ENCODE data around the gene CD6.
"Not testable (repeated sequence)": the region's sequence is repeated elsewhere in the genome, so short reads cannot be mapped to it uniquely, and the experiment has no call there.

CD6 gene

GRCh38 chr11:60953781-60954180 is 17.7 kb upstream of the CD6 start:
- DNase-seq (ENCODE audit: low read depth), result no peak

- DNase-seq (ENCODE audit: low read depth), result no peak
Measured at GRCh38 chr11:60954421-60954820, 17.1 kb upstream of the CD6 start.

GRCh38 chr11:60955571-60955970 is 15.9 kb upstream of the CD6 start:
- no peak for DNase-seq (ENCODE audit: low read depth)

- no peak for DNase-seq (ENCODE audit: low read depth)
Measured at GRCh38 chr11:60957188-60957587, 14.3 kb upstream of the CD6 start.

GRCh38 chr11:60959431-60959830 is 12.0 kb upstream of the CD6 start:
- no peak for DNase-seq (ENCODE audit: low read depth)

GRCh38 chr11:60960405-60960804 is 11.1 kb upstream of the CD6 start:
- DNase-seq (ENCODE audit: low read depth), result no peak

- no peak for DNase-seq (ENCODE audit: low read depth)
Measured at GRCh38 chr11:60964801-60965200, 6.7 kb upstream of the CD6 start.

- no peak for DNase-seq (ENCODE audit: low read depth)
Measured at GRCh38 chr11:60966890-60967289, 4.6 kb upstream of the CD6 start.

GRCh38 chr11:60968223-60968622 is 3.3 kb upstream of the CD6 start:
- DNase-seq (ENCODE audit: low read depth), result no peak

- no peak for DNase-seq (ENCODE audit: low read depth)
Measured at GRCh38 chr11:60970369-60970774, 1.1 kb upstream of the CD6 start.

GRCh38 chr11:60970890-60971289 is 590 bp upstream of the CD6 start:
- no peak for DNase-seq (ENCODE audit: low read depth)

- no peak for DNase-seq (ENCODE audit: low read depth)
Measured at GRCh38 chr11:60972182-60973030, 926 bp downstream of the CD6 start.

- DNase-seq (ENCODE audit: low read depth), result no peak
Measured at GRCh38 chr11:60973699-60974098, 2.2 kb downstream of the CD6 start.

- not testable (repeated sequence) for DNase-seq (ENCODE audit: low read depth)
Measured at GRCh38 chr11:60974316-60974715, 2.8 kb downstream of the CD6 start.

GRCh38 chr11:60974726-60975125 is 3.2 kb downstream of the CD6 start:
- no peak for DNase-seq (ENCODE audit: low read depth)

GRCh38 chr11:60977224-60977623 is 5.7 kb downstream of the CD6 start:
- no peak for DNase-seq (ENCODE audit: low read depth)

- DNase-seq (ENCODE audit: low read depth), result no peak
Measured at GRCh38 chr11:60977836-60978235, 6.4 kb downstream of the CD6 start.

- no peak for DNase-seq (ENCODE audit: low read depth)
Measured at GRCh38 chr11:60978546-60979380, 7.3 kb downstream of the CD6 start.

- DNase-seq (ENCODE audit: low read depth), result no peak
Measured at GRCh38 chr11:60981515-60981914, 10.0 kb downstream of the CD6 start.

GRCh38 chr11:60982184-60982583 is 10.7 kb downstream of the CD6 start:
- DNase-seq (ENCODE audit: low read depth), result no peak

GRCh38 chr11:60984149-60984548 is 12.7 kb downstream of the CD6 start:
- DNase-seq (ENCODE audit: low read depth), result no peak

GRCh38 chr11:60984636-60985035 is 13.2 kb downstream of the CD6 start:
- no peak for DNase-seq (ENCODE audit: low read depth)

- DNase-seq (ENCODE audit: low read depth), result no peak
Measured at GRCh38 chr11:60985501-60985900, 14.0 kb downstream of the CD6 start.
